Bronchial epithelial cell (primary cell): ENCODE results near the gene SCRN2. TPM values are rescaled to one million over a fixed set of nuclear protein-coding genes. Genes with fewer than 3 reads are reported as not detected.

Source experiments
- DNase-seq: peaks from one replicate; pipeline ENCODE4 v3.0.0-alpha.2; 2010; ENCODE audit warnings: low read depth
- FAIRE-seq: peaks from 2 replicates; lab custom pipeline; 2011; peaks lifted over from hg19 to GRCh38; lab: Jason Lieb, UNC
- H3K27me3 ChIP-seq: 2 replicates; pipeline ENCODE4 v1.5.1; 2011; ENCODE audit warnings: low read length; ENCODE audit not compliant: control insufficient read depth, insufficient read depth
- H3K36me3 ChIP-seq: 2 replicates; pipeline ENCODE4 v1.5.1; 2011; ENCODE audit warnings: low read length; ENCODE audit not compliant: control insufficient read depth, insufficient read depth
- H3K4me3 ChIP-seq: 2 replicates; pipeline ENCODE4 v1.5.1; 2011; ENCODE audit warnings: mild to moderate bottlenecking, low read depth, low read length, control low read depth
- total RNA-seq: library from RNA; depleted of rRNA; stranded (reverse); fragments of >200 nt; gene quantifications from 2 replicates; pipeline ENCODE4 v1.2.1, GENCODE V29; 2014
- TF ChIP-seq, protein P1 (sequence below): IDR thresholded peaks from 2 replicates; pipeline ENCODE4 v1.5.1; 2011; ENCODE audit warnings: mild to moderate bottlenecking, moderate library complexity, low read length, control low read depth, inconsistent platforms; ENCODE audit not compliant: insufficient read depth, severe bottlenecking

The SCRN2 gene
- total RNA-seq, 1 donor from 2014 or later, result 23.7 TPM

DNA sequence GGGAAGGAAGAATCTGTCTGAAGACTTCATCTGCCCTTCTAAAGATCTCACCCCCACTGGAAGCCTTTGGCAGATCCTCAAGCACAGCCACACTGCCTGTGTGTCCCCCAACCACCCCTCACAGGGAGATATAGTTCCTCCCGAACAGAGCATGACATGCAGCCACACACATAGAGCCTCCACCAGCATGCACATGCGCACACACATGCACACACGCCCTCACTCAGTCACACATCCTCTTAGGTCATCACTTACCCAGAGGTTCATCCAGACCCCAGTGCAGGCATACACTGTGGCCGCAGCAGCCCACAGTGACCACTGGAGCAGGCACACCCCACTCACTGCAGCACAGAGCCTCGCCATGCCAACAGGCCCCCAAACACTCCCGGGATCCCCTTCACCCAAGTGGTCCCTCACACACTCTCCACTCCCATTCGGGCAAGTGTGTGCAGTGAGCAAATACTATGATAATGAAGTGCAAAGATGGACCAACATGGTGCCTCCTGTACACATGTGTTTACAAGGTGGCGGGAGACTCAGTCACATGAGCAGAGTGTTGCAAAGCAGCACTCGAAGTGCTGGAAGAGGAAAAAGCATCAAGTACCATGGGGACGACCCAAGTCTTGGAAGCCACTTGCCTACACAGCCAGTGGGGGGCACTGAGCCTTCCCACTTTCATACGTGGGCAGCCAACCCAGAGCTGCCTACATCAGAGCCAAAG, 26.9 kb upstream of the SCRN2 start:
- TF ChIP-seq, protein P1, sequence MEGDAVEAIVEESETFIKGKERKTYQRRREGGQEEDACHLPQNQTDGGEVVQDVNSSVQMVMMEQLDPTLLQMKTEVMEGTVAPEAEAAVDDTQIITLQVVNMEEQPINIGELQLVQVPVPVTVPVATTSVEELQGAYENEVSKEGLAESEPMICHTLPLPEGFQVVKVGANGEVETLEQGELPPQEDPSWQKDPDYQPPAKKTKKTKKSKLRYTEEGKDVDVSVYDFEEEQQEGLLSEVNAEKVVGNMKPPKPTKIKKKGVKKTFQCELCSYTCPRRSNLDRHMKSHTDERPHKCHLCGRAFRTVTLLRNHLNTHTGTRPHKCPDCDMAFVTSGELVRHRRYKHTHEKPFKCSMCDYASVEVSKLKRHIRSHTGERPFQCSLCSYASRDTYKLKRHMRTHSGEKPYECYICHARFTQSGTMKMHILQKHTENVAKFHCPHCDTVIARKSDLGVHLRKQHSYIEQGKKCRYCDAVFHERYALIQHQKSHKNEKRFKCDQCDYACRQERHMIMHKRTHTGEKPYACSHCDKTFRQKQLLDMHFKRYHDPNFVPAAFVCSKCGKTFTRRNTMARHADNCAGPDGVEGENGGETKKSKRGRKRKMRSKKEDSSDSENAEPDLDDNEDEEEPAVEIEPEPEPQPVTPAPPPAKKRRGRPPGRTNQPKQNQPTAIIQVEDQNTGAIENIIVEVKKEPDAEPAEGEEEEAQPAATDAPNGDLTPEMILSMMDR, result no peak

DNA sequence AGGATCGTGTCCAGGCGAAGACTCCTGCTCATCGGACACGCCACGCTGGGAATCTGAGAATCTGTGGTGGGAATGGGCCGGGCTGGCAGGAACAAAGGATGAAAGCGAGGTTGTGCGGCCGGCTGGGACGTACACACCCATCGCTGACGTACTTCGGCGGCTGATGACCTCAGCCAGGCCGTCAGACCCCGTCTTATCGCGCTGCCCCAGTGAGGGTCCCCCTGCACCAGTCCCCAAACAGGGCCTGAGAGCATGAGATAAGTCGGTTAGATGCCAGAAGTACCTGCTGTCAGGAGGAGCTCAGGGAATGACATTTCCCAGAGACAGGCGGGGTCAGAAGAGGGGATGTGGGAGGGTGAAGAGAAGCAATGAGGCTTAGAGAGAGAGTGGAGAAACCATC, 25.9 kb upstream of the SCRN2 start:
- no peaks in the 10 kb centered on the region for H3K27me3 ChIP-seq
- no peak overlapping the region for H3K4me3 ChIP-seq
- TF ChIP-seq, protein P1, result no peak
- no peaks in the 10 kb centered on the region for H3K36me3 ChIP-seq
- FAIRE-seq (peak; percentile 52), DNase-seq (peak; percentile 48)

More for the DNA sequence above, 26.9 kb upstream of the SCRN2 start:
- Histone ChIP-seq H3K4me3 (no peak overlapping the region), H3K36me3 (no peaks in the 10 kb centered on the region), H3K27me3 (peaks cover under 1% of the 10 kb centered on the region)
- DNase-seq (no peak), FAIRE-seq (peak; percentile 36)

DNA sequence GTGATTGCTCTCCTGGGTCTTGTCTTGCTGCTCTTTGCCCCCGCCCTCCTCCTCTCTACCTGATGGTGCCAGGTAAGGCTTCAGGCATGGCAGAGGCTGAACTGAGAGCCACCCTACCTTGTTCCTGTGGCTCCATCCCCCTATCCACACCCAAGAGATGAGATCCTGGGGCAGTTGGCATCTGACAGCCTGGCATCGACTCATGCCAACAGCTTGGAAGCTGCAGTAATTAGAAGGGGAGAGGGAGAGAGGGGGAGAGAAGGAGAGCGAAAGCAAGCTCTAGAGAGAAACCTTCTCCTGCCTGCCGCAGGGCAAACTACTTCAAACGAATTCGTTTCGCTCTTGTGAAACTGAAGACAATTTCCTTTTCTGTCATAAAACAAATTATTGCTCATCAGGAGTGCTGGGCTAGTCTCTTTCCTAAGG, 23.7 kb upstream of the SCRN2 start:
- TF ChIP-seq, protein P1, result no peak
- Histone ChIP-seq H3K36me3 (no peaks in the 10 kb centered on the region), H3K27me3 (no peaks in the 10 kb centered on the region), H3K4me3 (no peak overlapping the region)
- DNase-seq, result peak; percentile 79
- FAIRE-seq, result peak; percentile 83

DNA sequence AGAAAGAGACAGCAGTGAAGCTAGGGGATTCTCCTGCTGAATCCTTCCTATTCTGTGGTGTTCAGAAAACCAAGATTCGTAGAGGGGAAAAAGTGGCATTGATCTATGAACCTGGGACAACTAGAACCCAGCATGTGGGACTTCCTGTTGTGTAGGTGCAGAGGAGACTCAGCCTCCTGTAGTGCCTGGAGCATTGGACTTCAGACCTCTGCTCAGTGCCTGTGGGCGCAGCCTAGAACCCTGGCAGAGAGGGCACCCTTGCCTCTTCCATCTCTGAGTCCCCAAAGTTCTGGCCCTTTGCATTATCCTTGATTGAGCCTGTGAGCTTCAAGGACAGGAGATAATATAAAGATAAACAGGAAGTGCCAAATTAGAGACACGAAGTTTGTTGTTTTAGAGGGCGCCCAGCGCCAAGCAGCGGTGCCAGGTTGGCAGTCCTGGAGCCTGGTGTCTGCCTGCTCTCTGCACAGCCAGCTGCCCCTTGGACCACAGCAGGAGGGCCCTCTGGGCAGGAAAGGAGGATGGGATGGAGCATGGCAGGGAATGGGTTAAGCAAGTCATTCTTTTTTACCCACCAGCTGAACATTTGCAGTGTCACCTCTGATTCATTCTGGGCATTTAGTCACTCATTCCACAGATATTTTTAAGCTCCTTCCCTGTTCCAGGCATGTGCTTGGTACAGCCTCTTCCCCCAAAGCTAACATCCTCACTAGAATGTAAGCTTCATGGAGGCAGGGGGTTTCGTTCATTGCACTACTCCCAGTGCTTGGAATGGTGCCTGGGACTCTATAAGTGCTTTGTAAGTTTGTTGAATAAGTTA, 21.8 kb upstream of the SCRN2 start:
- Histone ChIP-seq H3K4me3 (no peak overlapping the region), H3K36me3 (no peaks in the 10 kb centered on the region), H3K27me3 (no peaks in the 10 kb centered on the region)
- FAIRE-seq (peak; percentile 23), DNase-seq (peak; percentile 88)
- TF ChIP-seq, protein P1, result no peak

DNA sequence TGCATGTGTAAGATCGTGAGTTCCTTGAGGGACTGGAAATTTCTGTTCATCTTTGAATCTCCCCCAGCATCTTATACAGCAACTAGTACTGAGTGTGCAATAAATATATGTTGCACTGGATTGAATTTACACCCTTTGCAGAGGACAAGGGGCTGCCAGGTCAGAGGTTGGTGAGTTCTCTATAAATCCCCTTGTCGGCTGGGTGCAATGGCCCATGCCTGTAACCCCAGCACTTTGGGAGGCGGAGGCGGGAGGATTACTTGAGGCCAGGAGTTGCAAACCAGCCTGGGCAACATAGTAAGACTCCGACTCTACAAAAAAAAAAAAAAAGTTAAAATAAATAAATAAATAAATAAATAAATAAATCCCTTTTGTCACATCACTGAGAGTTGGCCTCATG, 19.3 kb upstream of the SCRN2 start:
- Histone ChIP-seq H3K27me3 (no peaks in the 10 kb centered on the region), H3K36me3 (no peaks in the 10 kb centered on the region), H3K4me3 (no peak overlapping the region)
- no peak for FAIRE-seq
- TF ChIP-seq, protein P1, result no peak
- no peak for DNase-seq
